GM12865 (cell line): ENCODE results near the gene LURAP1L.

ENCODE experiments used
- DNase-seq: peaks from one replicate; pipeline ENCODE4 v3.0.0; 2010; ENCODE audit warnings: low read depth
- H3K4me3 ChIP-seq: 2 replicates; pipeline ENCODE4 v1.5.1; 2011; ENCODE audit warnings: mild to moderate bottlenecking, low read depth, low read length, control low read depth
- CTCF ChIP-seq: IDR thresholded peaks from 2 replicates; pipeline ENCODE4 v1.5.1; 2011; ENCODE audit warnings: low read length, control low read depth, low read depth, inconsistent platforms; ENCODE audit not compliant: insufficient read depth; ENCODE audit errors: missing control alignments

Gene LURAP1L

DNA sequence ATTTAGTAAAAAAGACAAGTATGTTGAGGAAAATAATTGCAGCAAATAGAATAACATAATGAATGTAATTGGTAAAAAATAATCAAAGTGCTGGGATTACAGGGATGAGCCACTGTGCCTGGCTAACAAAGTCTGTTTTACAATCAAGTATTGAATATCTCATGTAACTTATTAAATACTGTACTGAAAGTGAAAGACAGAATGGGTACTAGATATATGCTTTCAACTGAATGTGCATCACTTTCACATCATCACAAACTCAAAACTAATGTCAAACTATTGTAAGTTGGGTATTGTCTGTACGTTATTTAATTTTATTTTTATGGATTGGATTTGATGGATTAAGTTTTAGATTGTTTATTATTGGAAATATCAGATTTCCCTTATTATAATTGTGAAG, 58.9 kb downstream of the LURAP1L start:
- no peak overlapping the region for H3K4me3 ChIP-seq
- TF ChIP-seq CTCF = no peak
- no peak for DNase-seq

- H3K4me3 ChIP-seq = no peak overlapping the region
- no peak for DNase-seq
- TF ChIP-seq CTCF = no peak
Measured at GRCh38 chr9:12838546-12838945, 63.7 kb downstream of the LURAP1L start.

- no peak for DNase-seq
- no peak for TF ChIP-seq CTCF
- H3K4me3 ChIP-seq = no peak overlapping the region
Measured at GRCh38 chr9:12843735-12844134, 68.9 kb downstream of the LURAP1L start.

DNA sequence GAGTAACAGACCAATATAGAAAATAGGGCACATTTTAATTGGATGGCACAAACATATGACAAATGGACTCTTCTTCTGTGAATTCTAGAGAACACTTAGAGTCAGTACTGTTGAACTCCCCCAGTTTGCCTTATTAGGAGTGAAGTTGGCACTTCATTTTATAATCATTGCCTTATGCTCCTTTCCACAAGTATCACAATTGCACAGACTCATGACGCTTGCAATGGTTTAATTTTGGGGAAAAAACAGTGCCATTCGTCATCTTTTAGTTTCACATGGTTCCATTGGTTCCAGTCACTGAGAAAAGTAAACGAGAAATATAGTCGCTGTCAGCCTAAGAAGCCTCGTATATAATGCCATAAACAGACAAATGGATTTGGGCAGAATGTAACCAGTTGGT, 71.2 kb downstream of the LURAP1L start:
- DNase-seq = no peak
- TF ChIP-seq CTCF = no peak

DNA sequence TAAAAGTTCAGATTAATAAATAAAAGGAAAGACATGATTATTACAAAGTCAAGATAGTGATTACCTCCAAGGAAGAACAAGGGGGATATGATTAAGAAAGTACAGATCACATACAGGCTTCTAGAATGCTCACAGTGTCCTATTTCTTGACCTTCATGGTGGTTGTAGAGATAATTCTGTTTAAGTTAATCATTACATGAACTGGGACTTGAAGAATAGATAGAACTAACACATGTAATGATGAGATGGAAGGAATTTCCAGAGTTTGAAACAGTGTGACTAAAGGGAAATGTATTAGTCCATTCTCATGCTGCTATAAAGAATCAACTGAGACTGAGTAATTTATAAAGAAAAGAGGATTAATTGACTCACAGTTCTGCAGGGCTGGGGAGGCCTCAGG, 72.7 kb downstream of the LURAP1L start:
- H3K4me3 ChIP-seq = no peak overlapping the region
- TF ChIP-seq CTCF = no peak
- no peak for DNase-seq

More for the DNA sequence above, 71.2 kb downstream of the LURAP1L start:
- no peak overlapping the region for H3K4me3 ChIP-seq

GRCh38 chr9:12849486-12850003, 74.7 kb downstream of the LURAP1L start:
- DNase-seq = no peak
- no peak for TF ChIP-seq CTCF

DNA sequence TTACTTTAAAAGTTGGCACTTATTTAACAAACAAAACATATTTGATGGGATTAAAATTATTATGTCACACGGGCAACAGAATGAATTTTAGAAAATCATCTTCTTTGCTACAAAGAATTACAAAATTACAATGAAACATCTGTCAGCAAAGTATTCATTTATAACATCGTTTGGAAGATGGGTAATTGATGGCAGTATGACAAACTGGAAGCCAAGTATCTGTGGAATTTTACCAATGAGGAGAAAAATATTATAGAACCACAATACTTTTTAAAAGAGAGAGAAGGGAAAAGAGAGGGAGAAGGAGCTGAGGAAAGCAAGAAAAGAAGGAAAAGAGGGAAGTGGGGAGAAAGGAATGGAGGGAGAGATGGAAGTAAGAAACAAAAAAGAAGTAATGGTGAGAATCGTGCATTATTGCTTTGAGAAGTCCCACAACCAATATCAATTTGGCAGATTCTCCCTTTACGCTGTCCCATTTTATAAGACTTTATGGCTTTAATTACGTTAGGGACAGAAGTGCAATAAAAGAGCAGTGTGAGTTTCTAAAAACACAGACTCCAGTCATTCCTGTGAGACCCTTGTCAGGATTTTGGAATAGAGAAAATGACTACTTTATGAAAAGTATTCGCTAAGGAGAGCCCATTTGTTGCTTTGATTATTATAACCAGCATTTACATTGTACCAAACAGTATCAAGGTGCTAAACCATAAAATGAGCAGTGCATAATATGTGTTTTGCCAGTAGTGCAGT, 76.7 kb downstream of the LURAP1L start:
- H3K4me3 ChIP-seq = no peak overlapping the region
- no peak for DNase-seq
- no peak for TF ChIP-seq CTCF

More at GRCh38 chr9:12849486-12850003, 74.7 kb downstream of the LURAP1L start:
- no peak overlapping the region for H3K4me3 ChIP-seq
